NCI-H774 (cell line): ENCODE measurements around the gene COL4A4.

Experiments used
- DNase-seq: peaks from one replicate; lab custom pipeline; 2025; lab: John Stamatoyannopoulos, UW

The COL4A4 gene

GRCh38 chr2:226981791-226982326 is 182.1 kb downstream of the COL4A4 start:
- no peak for DNase-seq

GRCh38 chr2:226979004-226979403 is 185.0 kb downstream of the COL4A4 start:
- DNase-seq, result no peak

DNA sequence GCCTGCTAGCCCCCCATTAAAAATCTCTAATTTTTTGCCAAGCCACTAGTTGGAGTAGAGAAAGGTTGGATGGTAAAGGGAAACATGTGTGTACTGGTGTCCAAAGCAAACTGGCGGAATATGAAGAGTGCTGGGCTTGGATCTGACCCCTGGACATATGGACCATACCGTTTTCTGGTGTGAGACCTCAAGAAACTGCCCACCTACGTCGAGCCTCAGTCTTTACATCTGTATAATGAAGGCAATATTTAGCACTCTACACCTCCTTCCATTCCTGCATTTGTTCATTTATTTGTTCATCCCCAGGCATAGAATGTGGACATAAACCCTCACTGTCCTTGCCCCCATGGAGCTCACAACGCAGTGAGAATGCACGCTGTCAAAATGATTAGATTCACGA is 185.7 kb downstream of the COL4A4 start:
- DNase-seq, result no peak

GRCh38 chr2:226977775-226978190 is 186.2 kb downstream of the COL4A4 start:
- no peak for DNase-seq

GRCh38 chr2:226973816-226974215 is 190.2 kb downstream of the COL4A4 start:
- no peak for DNase-seq

DNA sequence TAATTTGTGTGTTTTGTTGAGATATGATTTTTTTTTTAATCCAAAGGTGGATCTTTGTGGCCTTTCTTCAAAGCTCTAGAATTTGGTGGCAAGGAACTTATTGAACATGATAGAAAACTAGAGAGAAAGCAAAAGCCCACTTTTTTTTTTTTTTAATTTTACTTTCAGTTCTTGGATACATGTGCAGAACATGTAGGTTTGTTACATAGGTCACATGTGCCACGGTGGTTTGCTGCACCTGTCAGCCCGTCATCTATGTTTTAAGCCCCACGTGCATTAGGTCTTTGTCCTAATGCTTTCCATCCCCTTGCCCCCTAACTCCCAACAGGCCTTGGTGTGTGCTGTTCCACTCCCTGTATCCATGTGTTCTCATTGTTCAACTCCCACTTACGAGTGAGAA is 192.2 kb downstream of the COL4A4 start:
- DNase-seq, result no peak

DNA sequence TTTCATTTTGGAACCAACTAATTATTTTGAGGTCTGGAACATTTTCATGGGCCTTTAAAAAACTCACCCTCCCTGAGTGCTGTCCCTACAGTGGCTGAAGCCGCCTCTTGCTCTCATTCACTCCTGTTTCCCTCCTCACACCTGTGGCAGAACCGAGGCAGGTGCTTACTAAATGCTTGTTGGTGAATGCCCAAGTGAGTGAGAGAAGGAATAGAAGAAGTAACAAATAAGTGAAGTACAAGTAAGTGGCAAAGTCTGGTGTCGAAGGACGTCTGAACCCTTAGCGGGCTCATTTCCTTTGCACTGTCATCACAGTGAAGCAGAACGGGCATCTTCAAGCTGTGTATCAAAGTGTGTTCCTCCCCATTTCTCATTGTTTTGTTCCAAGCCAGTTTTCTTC is 192.9 kb downstream of the COL4A4 start:
- no peak for DNase-seq

DNA sequence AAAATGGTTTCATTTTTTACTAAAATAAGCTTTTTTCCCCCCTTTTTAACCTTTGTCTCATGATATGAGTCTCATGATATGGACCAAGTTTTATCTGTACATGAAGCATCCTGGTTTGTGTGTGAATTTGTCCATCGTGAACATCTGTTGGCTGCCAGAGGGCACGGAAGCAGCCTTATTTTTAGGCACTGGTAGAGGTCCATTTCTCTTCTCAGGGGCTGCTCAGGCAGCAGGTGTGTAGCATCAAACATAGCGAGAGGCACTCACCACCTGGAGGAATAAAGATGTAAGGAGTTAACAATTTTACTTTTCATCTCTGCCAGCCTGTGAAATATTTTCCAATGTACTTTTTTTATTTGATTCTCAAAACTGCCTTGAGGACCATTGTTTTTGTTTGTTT is 193.6 kb downstream of the COL4A4 start:
- no peak for DNase-seq

- no peak for DNase-seq
Observed at GRCh38 chr2:226969417-226970080, 194.5 kb downstream of the COL4A4 start.

DNA sequence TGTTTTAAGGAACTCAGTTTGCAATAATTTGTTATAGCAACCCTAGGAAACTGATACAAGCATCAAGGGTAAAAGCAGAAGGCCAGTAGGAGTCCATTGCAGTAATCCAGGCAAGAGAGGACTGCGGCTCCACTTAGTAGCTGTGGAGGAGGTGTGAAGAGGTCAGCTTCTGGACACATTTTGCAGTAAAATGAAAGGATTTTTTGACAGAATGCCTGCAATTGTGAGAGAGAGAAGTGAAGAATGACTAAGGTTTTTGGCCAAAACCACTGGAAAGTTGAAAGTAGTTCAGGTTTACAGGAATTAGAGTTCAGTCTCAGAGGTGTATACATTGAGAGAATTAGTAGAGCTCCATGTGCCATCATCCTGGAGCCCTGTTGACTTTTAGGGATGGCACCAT is 198.6 kb downstream of the COL4A4 start:
- DNase-seq, result no peak

DNA sequence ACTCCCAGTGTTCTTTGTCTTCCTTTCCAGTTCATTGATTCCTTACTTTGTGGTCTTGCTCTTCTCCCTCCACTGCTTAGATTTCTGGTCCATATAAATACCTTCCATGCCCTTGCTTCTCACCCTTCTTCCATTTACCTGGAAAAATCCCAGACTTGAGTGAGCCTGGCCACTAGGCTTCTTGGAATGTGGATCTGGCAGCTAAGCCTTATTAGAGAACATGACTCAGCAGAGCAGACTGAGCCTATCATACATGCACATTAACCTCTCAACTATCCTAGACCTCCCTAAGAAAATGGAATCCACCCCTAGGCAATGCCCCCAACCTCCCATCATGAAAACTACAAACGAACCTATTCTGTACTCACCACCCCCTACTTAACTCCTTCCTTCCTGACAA is 200.5 kb downstream of the COL4A4 start:
- no peak for DNase-seq

- DNase-seq, result no peak
Observed at GRCh38 chr2:226962176-226962773, 201.7 kb downstream of the COL4A4 start.

- no peak for DNase-seq
Observed at GRCh38 chr2:226959418-226959817, 204.6 kb downstream of the COL4A4 start.

DNA sequence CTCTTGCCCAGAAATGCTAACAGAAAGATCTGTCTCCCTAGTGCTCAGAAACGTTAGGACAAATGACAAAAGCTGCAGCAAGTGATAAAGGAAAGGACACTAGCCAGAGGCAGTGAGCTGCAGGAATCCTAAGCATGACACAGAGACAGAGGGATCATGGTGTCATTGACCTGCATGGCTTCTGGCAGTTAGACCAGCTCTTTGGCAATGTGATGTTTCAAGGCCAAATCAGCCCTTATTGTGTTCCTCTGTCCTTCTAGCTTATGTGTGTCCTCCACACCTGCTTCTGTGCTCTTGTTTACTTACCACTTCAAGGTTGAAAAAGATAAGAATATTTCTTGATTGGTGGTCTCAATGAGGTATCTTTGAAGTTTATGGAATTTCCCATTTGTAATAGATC is 207.3 kb downstream of the COL4A4 start:
- DNase-seq, result no peak

DNA sequence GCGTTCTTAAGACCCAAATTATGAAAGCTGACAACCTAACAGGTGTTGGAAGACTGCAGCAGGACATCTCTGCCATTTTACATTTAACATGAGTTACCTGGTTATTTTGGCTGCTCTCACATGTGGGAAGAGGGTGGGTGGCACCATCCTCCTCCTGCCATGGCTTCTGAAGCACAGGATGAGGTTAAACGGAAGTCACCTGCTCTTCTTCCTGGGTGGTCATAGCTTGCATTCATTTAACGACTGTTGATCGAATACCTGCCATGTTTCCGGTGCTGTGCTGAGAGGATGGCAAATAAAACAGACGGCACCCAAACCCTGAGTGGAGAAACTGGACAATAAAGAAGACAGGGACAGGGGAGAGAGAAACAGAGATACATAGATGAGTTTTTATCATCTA is 210.2 kb downstream of the COL4A4 start:
- no peak for DNase-seq

DNA sequence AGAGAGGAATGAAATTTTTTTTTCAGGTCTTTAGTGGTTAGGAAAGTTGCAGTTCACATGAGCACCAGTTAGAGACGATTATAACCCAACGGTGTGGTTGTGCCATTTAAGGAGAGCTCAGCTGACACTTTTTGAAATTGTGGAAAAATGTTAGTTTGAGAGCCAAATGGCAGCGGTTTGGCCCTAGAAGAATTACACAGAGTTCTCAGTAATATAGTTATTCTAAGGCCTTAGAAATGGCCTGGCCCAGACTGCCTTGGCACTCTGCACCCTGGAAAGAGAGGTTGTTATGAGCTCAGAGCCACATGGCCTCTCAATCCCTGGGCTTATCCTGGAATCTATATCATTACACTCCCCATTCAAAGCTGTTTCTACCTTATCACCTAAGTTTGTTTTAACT is 210.8 kb downstream of the COL4A4 start:
- DNase-seq, result no peak
